GM19452 (cell line): ENCODE results near the gene SH3BP2.

Experiments used
- ATAC-seq: cut with Tn5 transposase; IDR thresholded peaks from one replicate; pipeline ENCODE4 v1.9.1; 2021; ENCODE audit not compliant: unreplicated experiment

Gene SH3BP2

GRCh38 chr4:2831611-2832308 lies 38.9 kb downstream of the SH3BP2 start:
- no peak for ATAC-seq

GRCh38 chr4:2832309-2832980 lies 39.6 kb downstream of the SH3BP2 start:
- ATAC-seq: peak; percentile 69

GRCh38 chr4:2832981-2833670 lies 40.2 kb downstream of the SH3BP2 start:
- ATAC-seq: no peak

GRCh38 chr4:2833671-2834000 lies 40.8 kb downstream of the SH3BP2 start:
- no peak for ATAC-seq

- ATAC-seq: no peak
These were observed 41.4 kb downstream of the SH3BP2 start for GRCh38 chr4:2834001-2834921.

GRCh38 chr4:2835978-2836377 lies 43.1 kb downstream of the SH3BP2 start:
- ATAC-seq: no peak

- no peak for ATAC-seq
These were observed 43.5 kb downstream of the SH3BP2 start for GRCh38 chr4:2836391-2836859.

GRCh38 chr4:2837110-2837903 lies 44.4 kb downstream of the SH3BP2 start:
- no peak for ATAC-seq

GRCh38 chr4:2837904-2838496 lies 45.1 kb downstream of the SH3BP2 start:
- no peak for ATAC-seq

GRCh38 chr4:2839060-2839459 lies 46.2 kb downstream of the SH3BP2 start:
- no peak for ATAC-seq

GRCh38 chr4:2842687-2843262 lies 49.9 kb downstream of the SH3BP2 start:
- ATAC-seq: no peak

- peak; percentile 67 for ATAC-seq
These were observed 50.5 kb downstream of the SH3BP2 start, which contains the start of gene ADD1 for GRCh38 chr4:2843263-2843940. Gene ADD1, plus strand, starts transcription at chr4:2843844. Its CDS starts 32,072 bp downstream, at chr4:2875916.

- ATAC-seq: peak; percentile 2
These were observed 51.2 kb downstream of the SH3BP2 start for GRCh38 chr4:2843941-2844584.

- no peak for ATAC-seq
These were observed 53.3 kb downstream of the SH3BP2 start for GRCh38 chr4:2846172-2846571.

- ATAC-seq: no peak
These were observed 54.5 kb downstream of the SH3BP2 start for GRCh38 chr4:2847302-2847871.

GRCh38 chr4:2848449-2848848 lies 55.6 kb downstream of the SH3BP2 start:
- no peak for ATAC-seq

- no peak for ATAC-seq
These were observed 56.6 kb downstream of the SH3BP2 start for GRCh38 chr4:2849267-2850152.
